ENCODE results near the gene CEP104. TPM values are rescaled to one million over a fixed set of nuclear protein-coding genes. Genes with fewer than 3 reads are reported as not detected.

Gene CEP104
- polyA plus RNA-seq, 1 donor from 2014 or later: 8.1 TPM

DNA sequence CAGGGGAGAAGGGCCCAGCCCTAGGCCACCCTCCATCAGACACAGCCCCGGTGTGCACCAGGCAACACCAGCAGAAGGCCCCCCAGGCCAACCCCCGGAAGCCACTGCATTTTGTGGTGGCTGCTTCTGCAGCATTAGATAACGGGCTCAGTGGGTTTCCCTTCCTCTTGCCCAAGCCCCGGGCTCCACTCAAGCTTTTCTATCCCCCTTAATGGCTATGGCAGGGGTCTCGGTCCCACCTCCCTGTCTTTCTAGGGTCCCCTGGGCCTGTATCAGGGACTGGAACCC lies 24.1 kb upstream of the CEP104 start:
- Histone ChIP-seq H3K4me3 (ENCODE audit: low read length) (no peak overlapping the region), H3K9me2 (ENCODE audit: insufficient read depth, low read length) (no peaks in the 10 kb centered on the region), H3K4me2 (ENCODE audit: low read length) (no peak overlapping the region), H3K9me3 (ENCODE audit: low read length) (no peaks in the 10 kb centered on the region), H3K79me2 (replicated peaks; ENCODE audit: insufficient read depth, low read length) (no peaks in the 10 kb centered on the region), H3K27ac (ENCODE audit: low read length) (no peak overlapping the region), H3K9ac (ENCODE audit: low read length) (no peak overlapping the region), H3K27me3 (ENCODE audit: insufficient read depth, low read depth, low read length) (no peaks in the 10 kb centered on the region), H3K36me3 (ENCODE audit: insufficient read depth, low read length) (peaks cover 5% of the 10 kb centered on the region), H4K20me1 (ENCODE audit: insufficient read depth) (no peaks in the 10 kb centered on the region), H3F3A (ENCODE audit: insufficient read depth, low read length, poor library complexity, severe bottlenecking) (no peaks in the 10 kb centered on the region), H2AFZ (ENCODE audit: low read depth, low read length) (no peak overlapping the region)
- no peak for TF ChIP-seq EZH2 (IDR thresholded peaks at IDR 0.05; ENCODE audit: borderline replicate concordance, insufficient read depth, low read length, poor library complexity, severe bottlenecking)
- no peak for TF ChIP-seq TAF1 (IDR thresholded peaks at IDR 0.05; ENCODE audit: low read depth)
- no peak for TF ChIP-seq EP300 (conservative IDR thresholded peaks at IDR 0.05; ENCODE audit: poor library complexity, severe bottlenecking)
- TF ChIP-seq, protein P1, sequence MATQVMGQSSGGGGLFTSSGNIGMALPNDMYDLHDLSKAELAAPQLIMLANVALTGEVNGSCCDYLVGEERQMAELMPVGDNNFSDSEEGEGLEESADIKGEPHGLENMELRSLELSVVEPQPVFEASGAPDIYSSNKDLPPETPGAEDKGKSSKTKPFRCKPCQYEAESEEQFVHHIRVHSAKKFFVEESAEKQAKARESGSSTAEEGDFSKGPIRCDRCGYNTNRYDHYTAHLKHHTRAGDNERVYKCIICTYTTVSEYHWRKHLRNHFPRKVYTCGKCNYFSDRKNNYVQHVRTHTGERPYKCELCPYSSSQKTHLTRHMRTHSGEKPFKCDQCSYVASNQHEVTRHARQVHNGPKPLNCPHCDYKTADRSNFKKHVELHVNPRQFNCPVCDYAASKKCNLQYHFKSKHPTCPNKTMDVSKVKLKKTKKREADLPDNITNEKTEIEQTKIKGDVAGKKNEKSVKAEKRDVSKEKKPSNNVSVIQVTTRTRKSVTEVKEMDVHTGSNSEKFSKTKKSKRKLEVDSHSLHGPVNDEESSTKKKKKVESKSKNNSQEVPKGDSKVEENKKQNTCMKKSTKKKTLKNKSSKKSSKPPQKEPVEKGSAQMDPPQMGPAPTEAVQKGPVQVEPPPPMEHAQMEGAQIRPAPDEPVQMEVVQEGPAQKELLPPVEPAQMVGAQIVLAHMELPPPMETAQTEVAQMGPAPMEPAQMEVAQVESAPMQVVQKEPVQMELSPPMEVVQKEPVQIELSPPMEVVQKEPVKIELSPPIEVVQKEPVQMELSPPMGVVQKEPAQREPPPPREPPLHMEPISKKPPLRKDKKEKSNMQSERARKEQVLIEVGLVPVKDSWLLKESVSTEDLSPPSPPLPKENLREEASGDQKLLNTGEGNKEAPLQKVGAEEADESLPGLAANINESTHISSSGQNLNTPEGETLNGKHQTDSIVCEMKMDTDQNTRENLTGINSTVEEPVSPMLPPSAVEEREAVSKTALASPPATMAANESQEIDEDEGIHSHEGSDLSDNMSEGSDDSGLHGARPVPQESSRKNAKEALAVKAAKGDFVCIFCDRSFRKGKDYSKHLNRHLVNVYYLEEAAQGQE (IDR thresholded peaks at IDR 0.05; ENCODE audit: borderline replicate concordance): no peak
- no peak for TF ChIP-seq CTCF (IDR thresholded peaks at IDR 0.05; ENCODE audit: poor library complexity, severe bottlenecking)
- TF ChIP-seq SMC3 (conservative IDR thresholded peaks at IDR 0.05; ENCODE audit: poor library complexity): no peak
- TF ChIP-seq RAD21 (conservative IDR thresholded peaks at IDR 0.05): no peak
- no peak for TF ChIP-seq MXI1 (conservative IDR thresholded peaks at IDR 0.05; ENCODE audit: poor library complexity, severe bottlenecking)
- TF ChIP-seq POLR2AphosphoS5 (IDR thresholded peaks at IDR 0.05): no peak

- TF ChIP-seq CTCF (IDR thresholded peaks at IDR 0.05; ENCODE audit: poor library complexity, severe bottlenecking): no peak
- TF ChIP-seq, protein P1 (IDR thresholded peaks at IDR 0.05; ENCODE audit: borderline replicate concordance): no peak
- TF ChIP-seq SMC3 (conservative IDR thresholded peaks at IDR 0.05; ENCODE audit: poor library complexity): no peak
- TF ChIP-seq TAF1 (IDR thresholded peaks at IDR 0.05; ENCODE audit: low read depth): no peak
- no peak for TF ChIP-seq RAD21 (conservative IDR thresholded peaks at IDR 0.05)
- no peak for TF ChIP-seq POLR2AphosphoS5 (IDR thresholded peaks at IDR 0.05)
- no peak for TF ChIP-seq EP300 (conservative IDR thresholded peaks at IDR 0.05; ENCODE audit: poor library complexity, severe bottlenecking)
- no peak for TF ChIP-seq EZH2 (IDR thresholded peaks at IDR 0.05; ENCODE audit: borderline replicate concordance, insufficient read depth, low read length, poor library complexity, severe bottlenecking)
- Histone ChIP-seq H3F3A (ENCODE audit: insufficient read depth, low read length, poor library complexity, severe bottlenecking) (no peaks in the 10 kb centered on the region), H3K9ac (ENCODE audit: low read length) (no peak overlapping the region), H4K20me1 (ENCODE audit: insufficient read depth) (no peaks in the 10 kb centered on the region), H3K36me3 (ENCODE audit: insufficient read depth, low read length) (peaks cover 5% of the 10 kb centered on the region), H2AFZ (ENCODE audit: low read depth, low read length) (no peak overlapping the region), H3K27me3 (ENCODE audit: insufficient read depth, low read depth, low read length) (no peaks in the 10 kb centered on the region), H3K9me2 (ENCODE audit: insufficient read depth, low read length) (no peaks in the 10 kb centered on the region), H3K79me2 (replicated peaks; ENCODE audit: insufficient read depth, low read length) (no peaks in the 10 kb centered on the region), H3K9me3 (ENCODE audit: low read length) (no peaks in the 10 kb centered on the region), H3K4me2 (ENCODE audit: low read length) (no peak overlapping the region), H3K4me3 (ENCODE audit: low read length) (no peak overlapping the region), H3K27ac (ENCODE audit: low read length) (no peak overlapping the region)
These were observed 23.6 kb upstream of the CEP104 start for GRCh38 chr1:3880429-3881192.

Measured in neural cell (in vitro differentiated cells).